ENCODE results near the gene CSAG3. TPM values are rescaled to one million over a fixed set of nuclear protein-coding genes. Genes with fewer than 3 reads are reported as not detected.
"Not testable (repeated sequence)": the region's sequence is repeated elsewhere in the genome, so short reads cannot be mapped to it uniquely, and the experiment has no call there.

CSAG3 gene
- total and polyA plus RNA-seq, 4 experiments from 2014 or later = not detected

DNA sequence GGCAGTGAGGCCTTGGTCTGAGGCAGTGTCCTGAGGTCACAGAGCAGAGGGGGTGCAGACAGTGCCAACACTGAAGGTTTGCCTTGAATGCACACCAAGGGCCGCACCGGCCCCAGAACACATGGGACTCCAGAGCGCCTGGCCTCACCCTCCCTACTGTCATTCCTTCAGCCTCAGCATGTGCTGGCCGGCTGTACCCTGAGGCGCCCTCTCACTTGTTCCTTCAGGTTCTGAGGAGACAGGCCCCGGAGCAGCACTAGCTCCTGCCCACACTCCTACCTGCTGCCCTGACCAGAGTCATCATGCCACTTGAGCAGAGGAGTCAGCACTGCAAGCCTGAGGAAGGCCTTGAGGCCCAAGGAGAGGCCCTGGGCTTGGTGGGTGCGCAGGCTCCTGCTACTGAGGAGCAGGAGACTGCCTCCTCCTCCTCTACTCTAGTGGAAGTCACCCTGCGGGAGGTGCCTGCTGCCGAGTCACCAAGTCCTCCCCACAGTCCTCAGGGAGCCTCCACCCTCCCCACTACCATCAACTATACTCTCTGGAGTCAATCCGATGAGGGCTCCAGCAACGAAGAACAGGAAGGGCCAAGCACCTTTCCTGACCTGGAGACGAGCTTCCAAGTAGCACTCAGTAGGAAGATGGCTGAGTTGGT, 23.0 kb upstream of the CSAG3 start:
- H3K4me1 Mint-ChIP-seq = no peaks in the 10 kb centered on the region
- H3K27ac Mint-ChIP-seq = no peak overlapping the region
- Histone ChIP-seq H3K9me3 (ENCODE audit: control insufficient read depth in 1 of 2, low read length in 2 of 2) (no peaks in the 10 kb centered on the region), H3K36me3 (ENCODE audit: insufficient read depth, low read length) (no peaks in the 10 kb centered on the region), H3K27me3 (ENCODE audit: insufficient read depth, low read length) (no peaks in the 10 kb centered on the region), H3K4me3 (ENCODE audit: low read length in 2 of 2) (no peak overlapping the region), H3K27ac (ENCODE audit: low read depth, low read length) (no peak overlapping the region), H3K4me1 (ENCODE audit: insufficient read depth, low read length) (no peaks in the 10 kb centered on the region)
- no peaks in the 10 kb centered on the region for H3K27me3 Mint-ChIP-seq
- intact Hi-C loops (cut with micrococcal nuclease) = no loop called here
- H3K4me3 Mint-ChIP-seq = no peak overlapping the region
- peaks cover 0 to 2% (median 0%) of the 10 kb centered on the region in 8 donors for H3K9me3 Mint-ChIP-seq
- ChIA-PET POLR2A (ENCODE audit: partially characterized antibody) (no interaction called here), CTCF (ENCODE audit: partially characterized antibody) (no interaction called here)
- H3K36me3 Mint-ChIP-seq = no peaks in the 10 kb centered on the region
- no peak for DNase-seq

GRCh38 chrX:152736528-152736927, 22.5 kb upstream of the CSAG3 start:
- H3K27ac ChIP-seq (ENCODE audit: low read depth, low read length); H3K36me3 Mint-ChIP-seq; H3K4me1 ChIP-seq (ENCODE audit: insufficient read depth, low read length); H3K4me1 Mint-ChIP-seq; H3K9me3 ChIP-seq (ENCODE audit: control insufficient read depth in 1 of 2, low read length in 2 of 2); intact Hi-C loops (cut with micrococcal nuclease); CTCF ChIA-PET (ENCODE audit: partially characterized antibody); H3K27me3 Mint-ChIP-seq; POLR2A ChIA-PET (ENCODE audit: partially characterized antibody); H3K4me3 Mint-ChIP-seq; H3K36me3 ChIP-seq (ENCODE audit: insufficient read depth, low read length); H3K27ac Mint-ChIP-seq; H3K9me3 Mint-ChIP-seq; H3K4me3 ChIP-seq (ENCODE audit: low read length in 2 of 2); H3K27me3 ChIP-seq (ENCODE audit: insufficient read depth, low read length); DNase-seq: not testable (repeated sequence)

DNA sequence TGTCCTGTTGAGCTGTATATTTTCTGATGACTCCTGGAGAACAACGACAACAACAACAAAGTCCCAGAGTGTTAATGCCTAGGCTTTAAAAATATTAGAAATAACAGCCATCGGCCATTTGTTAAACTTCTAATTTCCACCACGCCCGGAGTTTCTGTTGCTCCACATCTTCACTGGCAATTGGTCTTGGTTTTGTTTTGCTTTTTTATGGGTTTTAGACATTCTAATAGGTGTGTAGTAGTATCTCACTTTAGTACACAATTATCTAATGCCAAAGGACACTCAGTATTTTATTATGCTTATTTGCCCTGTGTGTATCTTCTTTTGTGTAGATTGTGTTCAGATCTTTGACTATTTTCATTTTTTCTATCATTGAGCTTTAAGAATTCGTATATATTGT, 20.5 kb upstream of the CSAG3 start:
- CTCF ChIA-PET (ENCODE audit: partially characterized antibody) = no interaction called here
- no peaks in the 10 kb centered on the region for H3K4me1 ChIP-seq (ENCODE audit: insufficient read depth, low read length)
- DNase-seq = no peak
- intact Hi-C loops (cut with micrococcal nuclease) = no loop called here
- Mint-ChIP-seq H3K9me3 (peaks cover 0 to 2% (median 0%) of the 10 kb centered on the region in 8 donors), H3K4me3 (no peak overlapping the region), H3K27ac (no peak overlapping the region), H3K36me3 (no peaks in the 10 kb centered on the region), H3K27me3 (no peaks in the 10 kb centered on the region), H3K4me1 (no peaks in the 10 kb centered on the region)
- no peaks in the 10 kb centered on the region for H3K27me3 ChIP-seq (ENCODE audit: insufficient read depth, low read length)
- H3K36me3 ChIP-seq (ENCODE audit: insufficient read depth, low read length) = no peaks in the 10 kb centered on the region
- no peak overlapping the region for H3K27ac ChIP-seq (ENCODE audit: low read depth, low read length)
- no peak overlapping the region for H3K4me3 ChIP-seq (ENCODE audit: low read length in 2 of 2)
- H3K9me3 ChIP-seq (ENCODE audit: control insufficient read depth in 1 of 2, low read length in 2 of 2) = no peaks in the 10 kb centered on the region
- POLR2A ChIA-PET (ENCODE audit: partially characterized antibody) = no interaction called here

- H3K4me3 ChIP-seq (ENCODE audit: low read length in 2 of 2); H3K9me3 Mint-ChIP-seq; H3K9me3 ChIP-seq (ENCODE audit: control insufficient read depth in 1 of 2, low read length in 2 of 2); H3K27me3 ChIP-seq (ENCODE audit: insufficient read depth, low read length); H3K36me3 ChIP-seq (ENCODE audit: insufficient read depth, low read length); H3K27ac Mint-ChIP-seq; POLR2A ChIA-PET (ENCODE audit: partially characterized antibody); H3K4me1 Mint-ChIP-seq; H3K36me3 Mint-ChIP-seq; DNase-seq; H3K27ac ChIP-seq (ENCODE audit: low read depth, low read length); H3K4me3 Mint-ChIP-seq; H3K27me3 Mint-ChIP-seq; CTCF ChIA-PET (ENCODE audit: partially characterized antibody); H3K4me1 ChIP-seq (ENCODE audit: insufficient read depth, low read length); intact Hi-C loops (cut with micrococcal nuclease): not testable (repeated sequence)
These were observed 5.0 kb upstream of the CSAG3 start, which contains the start of gene MAGEA2 for GRCh38 chrX:152753686-152754650. TSS of gene MAGEA2 (minus strand) at chrX:152753842. CDS start at chrX:152751363, 2,479 bp downstream.

DNA sequence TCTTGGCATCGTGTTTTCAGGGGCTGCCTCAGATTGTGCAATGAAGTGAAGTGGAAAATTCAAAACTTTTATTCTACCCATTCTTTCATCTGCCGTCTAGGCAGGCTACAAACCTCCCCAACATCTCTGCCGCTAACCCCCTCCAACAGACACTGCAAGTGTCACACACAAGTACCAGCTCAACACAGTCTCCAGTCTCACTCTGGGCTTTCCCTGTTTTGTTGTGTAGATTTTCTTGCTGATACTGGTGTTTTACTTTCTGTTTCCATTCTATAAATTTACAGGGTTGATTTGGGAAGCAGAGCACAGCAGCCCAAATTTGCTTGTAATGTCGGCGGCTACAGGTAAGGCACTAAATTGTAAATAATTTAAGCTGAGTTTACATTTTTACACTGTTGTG, 4.1 kb upstream of the CSAG3 start:
- H3K36me3 Mint-ChIP-seq; H3K36me3 ChIP-seq (ENCODE audit: insufficient read depth, low read length); H3K4me1 ChIP-seq (ENCODE audit: insufficient read depth, low read length); H3K4me1 Mint-ChIP-seq; H3K27ac ChIP-seq (ENCODE audit: low read depth, low read length); H3K27ac Mint-ChIP-seq; H3K9me3 ChIP-seq (ENCODE audit: control insufficient read depth in 1 of 2, low read length in 2 of 2); H3K27me3 ChIP-seq (ENCODE audit: insufficient read depth, low read length); POLR2A ChIA-PET (ENCODE audit: partially characterized antibody); H3K4me3 ChIP-seq (ENCODE audit: low read length in 2 of 2); intact Hi-C loops (cut with micrococcal nuclease); DNase-seq; H3K27me3 Mint-ChIP-seq; H3K9me3 Mint-ChIP-seq; H3K4me3 Mint-ChIP-seq; CTCF ChIA-PET (ENCODE audit: partially characterized antibody): not testable (repeated sequence)

DNA sequence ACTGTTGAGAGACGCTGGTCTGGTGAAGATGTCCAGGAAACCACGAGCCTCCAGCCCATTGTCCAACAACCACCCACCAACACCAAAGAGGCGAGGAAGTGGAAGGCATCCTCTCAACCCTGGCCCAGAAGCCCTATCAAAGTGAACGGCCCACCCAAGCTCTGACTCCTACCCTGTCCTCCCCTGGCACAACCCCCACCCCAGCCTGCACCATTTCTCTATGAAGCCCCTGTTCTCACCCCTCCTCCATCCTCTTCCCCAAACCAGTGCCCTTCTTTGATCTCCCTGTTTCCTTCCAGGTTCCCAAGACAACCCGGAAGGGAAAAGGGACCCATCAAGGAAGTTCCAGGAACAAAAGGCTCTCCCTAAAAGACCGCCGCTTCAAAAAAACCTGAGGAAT, 526 bp downstream of the CSAG3 start:
- H3K27me3 Mint-ChIP-seq; H3K9me3 ChIP-seq (ENCODE audit: control insufficient read depth in 1 of 2, low read length in 2 of 2); H3K4me3 Mint-ChIP-seq; H3K36me3 ChIP-seq (ENCODE audit: insufficient read depth, low read length); H3K27ac ChIP-seq (ENCODE audit: low read depth, low read length); H3K4me3 ChIP-seq (ENCODE audit: low read length in 2 of 2); POLR2A ChIA-PET (ENCODE audit: partially characterized antibody); CTCF ChIA-PET (ENCODE audit: partially characterized antibody); H3K4me1 Mint-ChIP-seq; H3K27ac Mint-ChIP-seq; H3K36me3 Mint-ChIP-seq; intact Hi-C loops (cut with micrococcal nuclease); H3K9me3 Mint-ChIP-seq; H3K27me3 ChIP-seq (ENCODE audit: insufficient read depth, low read length); DNase-seq; H3K4me1 ChIP-seq (ENCODE audit: insufficient read depth, low read length): not testable (repeated sequence)

GRCh38 chrX:152761582-152761981, 2.6 kb downstream of the CSAG3 start:
- CTCF ChIA-PET (ENCODE audit: partially characterized antibody); H3K4me1 Mint-ChIP-seq; H3K27ac Mint-ChIP-seq; POLR2A ChIA-PET (ENCODE audit: partially characterized antibody); H3K27me3 ChIP-seq (ENCODE audit: insufficient read depth, low read length); intact Hi-C loops (cut with micrococcal nuclease); H3K36me3 Mint-ChIP-seq; H3K9me3 Mint-ChIP-seq; H3K4me3 ChIP-seq (ENCODE audit: low read length in 2 of 2); H3K4me1 ChIP-seq (ENCODE audit: insufficient read depth, low read length); H3K4me3 Mint-ChIP-seq; H3K36me3 ChIP-seq (ENCODE audit: insufficient read depth, low read length); DNase-seq; H3K9me3 ChIP-seq (ENCODE audit: control insufficient read depth in 1 of 2, low read length in 2 of 2); H3K27ac ChIP-seq (ENCODE audit: low read depth, low read length); H3K27me3 Mint-ChIP-seq: not testable (repeated sequence)
